Stimulated activated CD4-positive, alpha-beta T cell treated with anti-CD3 and anti-CD28 coated beads, Interleukin-15, amount 100 ng/mL, for 1 hour (primary cell): ENCODE data around the gene SLC39A9.
"Not testable (repeated sequence)": the region's sequence is repeated elsewhere in the genome, so short reads cannot be mapped to it uniquely, and the experiment has no call there.

ENCODE experiments used
- DNase-seq, 2 donors: peaks; one replicate each; pipeline ENCODE4 v3.0.0-alpha.2; 2020; ENCODE audit warnings: low read depth in 1 of 2, low spot score in 1 of 2

The SLC39A9 gene

DNA sequence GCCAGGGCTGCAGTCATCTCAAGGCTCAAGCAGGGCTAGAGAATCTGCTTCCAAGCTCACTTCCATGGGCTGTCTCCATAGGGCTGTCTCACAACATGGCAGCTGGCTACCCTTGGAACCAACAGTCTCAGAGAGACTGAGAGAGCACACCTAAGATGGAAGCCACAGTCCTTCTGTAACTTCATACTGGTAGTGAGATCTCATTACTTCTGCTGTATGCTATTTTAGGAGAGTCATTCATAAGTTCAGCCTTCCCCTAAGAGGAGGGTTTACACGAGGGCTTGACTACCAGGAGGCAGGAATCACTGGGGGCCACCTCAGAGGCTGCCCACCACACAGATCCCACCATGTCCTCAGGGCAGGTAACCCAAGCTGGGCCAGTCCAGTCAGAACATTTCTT, 30.1 kb upstream of the SLC39A9 start:
- DNase-seq, result no peak

DNA sequence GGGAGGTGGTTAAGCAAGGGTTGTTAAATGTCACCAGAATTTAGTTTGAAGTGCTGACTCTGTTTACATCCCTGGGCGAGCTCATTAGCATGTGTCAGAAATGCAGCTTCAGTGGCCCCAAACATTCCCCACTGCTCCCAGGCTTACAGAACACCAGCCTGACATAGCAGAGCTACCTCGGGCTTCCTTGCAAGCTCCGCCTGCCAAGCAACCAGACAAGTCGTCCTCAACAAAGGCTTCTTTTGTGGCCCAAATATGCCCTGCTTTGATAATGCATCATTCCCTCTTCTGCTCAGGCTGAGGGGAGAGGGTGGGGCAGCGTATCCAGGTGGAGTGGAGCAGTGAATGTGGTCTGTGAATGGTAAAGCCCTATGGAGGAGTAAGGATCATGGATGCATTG, 28.4 kb upstream of the SLC39A9 start:
- no peak for DNase-seq

DNA sequence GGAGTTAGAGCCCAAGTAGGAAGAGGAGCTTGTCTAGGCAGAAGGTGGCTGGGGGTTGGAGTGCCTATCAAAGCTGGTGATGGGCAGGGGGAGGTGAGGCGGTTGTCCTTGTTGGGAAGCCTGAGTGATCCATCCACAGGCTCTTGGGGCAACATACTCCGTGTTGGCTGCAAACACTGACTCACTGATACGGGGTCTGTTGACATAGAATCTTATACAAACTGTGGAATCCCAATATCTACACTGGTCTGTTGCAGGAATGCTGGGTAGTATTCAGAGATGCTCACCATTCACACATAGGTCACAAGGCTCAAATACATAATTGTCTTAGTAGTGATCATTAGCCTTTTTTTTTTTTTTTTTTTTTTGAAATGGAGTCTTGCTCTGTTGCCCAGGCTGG, 26.3 kb upstream of the SLC39A9 start:
- no peak for DNase-seq

DNA sequence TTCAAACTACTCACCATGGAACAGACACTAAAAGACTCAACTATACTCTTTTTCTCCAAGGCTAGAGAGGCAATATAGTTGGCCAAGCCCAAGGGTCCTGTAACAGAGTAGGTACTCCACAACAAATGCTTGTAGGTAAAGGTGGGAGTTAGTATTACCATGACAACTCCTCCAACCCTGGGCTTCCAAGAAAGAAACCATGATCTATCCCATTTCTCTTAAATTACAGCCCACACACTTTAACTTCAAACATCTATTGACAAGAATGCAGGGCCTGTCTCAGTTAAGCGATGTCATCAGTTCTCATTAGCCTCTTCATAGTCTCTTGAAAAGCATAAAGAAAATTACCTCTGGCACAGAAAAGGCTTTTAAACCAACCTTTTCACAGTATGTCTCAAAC, 25.4 kb upstream of the SLC39A9 start:
- DNase-seq, result no peak

DNA sequence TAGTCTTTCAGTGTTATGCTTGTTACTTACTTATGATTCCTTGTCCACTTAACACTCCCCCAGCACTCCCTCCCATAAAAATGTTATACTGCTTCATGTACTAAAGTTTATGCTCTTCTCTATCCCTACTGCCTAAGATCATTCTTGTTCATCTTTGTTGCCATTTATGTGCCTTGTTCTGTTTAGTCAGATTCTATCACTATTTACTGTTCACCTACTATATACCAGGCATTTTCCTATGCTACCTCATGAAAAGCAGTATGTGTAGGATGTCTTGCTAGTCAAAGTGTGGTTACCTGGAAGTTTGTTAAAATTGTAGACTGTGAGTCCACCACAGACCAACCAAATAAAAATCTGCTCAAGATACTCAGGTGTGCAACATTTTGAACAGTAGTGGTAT, 24.3 kb upstream of the SLC39A9 start:
- DNase-seq, result no peak

DNA sequence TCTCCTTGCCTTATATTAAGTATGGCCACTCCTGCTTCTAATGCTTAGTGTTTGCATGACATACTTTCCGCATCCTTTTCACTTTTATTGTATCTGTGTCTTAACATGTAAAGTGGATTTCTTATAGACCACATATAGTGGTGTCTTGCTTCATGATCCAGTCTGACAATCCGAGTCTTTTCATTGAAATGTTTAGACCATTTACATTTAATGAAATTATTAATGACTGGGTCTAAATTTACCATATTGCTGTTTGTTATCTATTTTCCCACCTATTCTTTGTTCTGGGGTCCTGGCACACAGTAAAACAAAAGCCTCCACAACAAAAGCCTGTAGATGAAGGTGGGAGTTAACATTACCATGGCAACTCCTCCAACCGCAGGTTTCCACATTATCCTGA, 23.3 kb upstream of the SLC39A9 start:
- DNase-seq, result no peak

DNA sequence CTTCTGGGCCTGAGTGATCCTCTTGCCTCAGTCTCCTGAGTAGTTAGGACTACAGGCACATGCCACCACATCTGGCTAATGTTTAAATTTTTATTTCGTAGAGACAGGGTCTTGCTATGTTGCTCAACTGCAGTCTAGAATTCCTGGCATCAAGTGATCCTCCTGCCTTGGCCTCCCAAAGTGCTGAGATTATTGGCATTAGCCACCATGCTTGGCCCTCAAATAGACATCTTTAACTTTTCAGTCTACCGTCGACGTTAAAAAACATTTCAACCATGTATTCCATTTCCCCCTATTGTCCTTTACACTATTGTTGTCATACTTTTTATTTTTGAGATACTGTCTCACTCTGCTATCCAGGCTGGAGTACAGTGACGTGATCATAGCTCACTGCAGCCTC, 22.8 kb upstream of the SLC39A9 start:
- no peak for DNase-seq

DNA sequence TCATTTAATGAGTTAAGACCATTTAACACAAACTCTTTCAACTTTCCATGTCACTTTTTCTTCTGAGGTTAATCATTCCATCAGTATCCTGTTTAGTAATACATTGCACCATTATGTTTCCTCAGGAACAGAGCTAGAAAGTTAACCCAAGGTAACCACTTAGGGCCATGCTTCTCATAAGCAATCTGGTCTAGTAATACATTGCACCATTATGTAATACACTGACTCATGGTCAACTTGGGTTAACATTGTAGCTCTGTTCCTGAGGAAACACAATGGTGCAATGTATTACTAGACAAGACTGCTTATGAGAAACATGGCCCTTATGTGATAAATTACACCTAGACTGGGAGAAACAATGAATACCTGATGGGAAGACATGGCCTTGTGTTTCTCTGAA, 22.1 kb upstream of the SLC39A9 start:
- no peak for DNase-seq

DNA sequence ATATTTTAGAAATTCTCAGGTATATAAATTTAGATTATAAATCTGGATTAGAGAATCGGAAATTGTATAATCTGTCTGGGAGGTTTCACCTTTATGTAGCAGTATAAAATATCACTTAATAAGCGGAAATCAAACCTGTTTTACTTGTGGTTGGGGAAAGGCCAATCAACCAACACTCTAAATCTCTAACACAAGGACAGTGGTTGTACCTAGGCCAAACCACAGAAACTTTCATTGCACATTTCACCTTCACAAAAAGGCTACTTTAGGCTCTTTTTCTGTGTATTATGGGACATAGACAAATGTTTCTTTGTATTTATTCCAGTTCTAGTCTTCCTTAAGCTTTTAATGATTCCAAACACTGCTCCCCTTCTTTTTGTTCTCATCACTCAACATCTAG, 20.2 kb upstream of the SLC39A9 start:
- no peak for DNase-seq

DNA sequence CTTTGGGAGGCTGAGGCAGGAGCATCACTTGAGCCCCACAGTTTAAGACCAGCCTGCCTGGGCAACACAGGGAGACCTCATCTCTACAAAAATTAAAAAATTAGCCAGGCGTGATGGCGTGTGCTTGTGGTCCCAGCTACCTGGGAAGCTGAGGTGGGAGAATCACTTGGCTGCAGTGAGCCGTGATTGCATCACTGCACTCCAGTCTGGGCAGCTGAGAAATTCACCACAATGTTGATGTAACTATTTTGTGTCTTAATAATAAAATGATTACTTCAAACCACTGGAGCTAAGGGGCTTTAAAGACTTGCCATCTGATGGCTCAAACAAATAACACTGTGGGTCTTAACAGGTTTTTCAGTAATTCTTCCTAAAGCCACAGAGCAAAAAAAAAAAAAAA, 11.2 kb upstream of the SLC39A9 start:
- DNase-seq, result no peak

DNA sequence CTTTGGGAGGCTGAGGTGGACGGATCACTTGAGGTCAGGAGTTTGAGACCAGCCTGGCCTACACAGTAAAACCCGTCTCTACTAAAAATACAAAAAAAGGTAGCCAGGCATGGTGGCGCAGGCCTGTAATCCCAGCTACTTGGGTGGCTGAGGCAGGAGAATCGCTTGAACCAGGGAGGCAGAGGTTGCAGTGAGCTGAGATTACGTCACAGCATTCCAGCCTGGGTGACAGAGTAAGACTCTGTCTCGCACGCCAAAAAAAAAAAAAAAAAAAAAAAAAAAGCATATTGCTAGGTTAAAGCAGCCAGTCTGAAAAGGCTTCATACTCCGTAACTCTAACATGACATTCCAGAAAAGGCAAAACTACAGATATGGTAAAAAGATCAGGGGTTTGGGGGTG, 7.1 kb upstream of the SLC39A9 start:
- DNase-seq, result not testable (repeated sequence)

DNA sequence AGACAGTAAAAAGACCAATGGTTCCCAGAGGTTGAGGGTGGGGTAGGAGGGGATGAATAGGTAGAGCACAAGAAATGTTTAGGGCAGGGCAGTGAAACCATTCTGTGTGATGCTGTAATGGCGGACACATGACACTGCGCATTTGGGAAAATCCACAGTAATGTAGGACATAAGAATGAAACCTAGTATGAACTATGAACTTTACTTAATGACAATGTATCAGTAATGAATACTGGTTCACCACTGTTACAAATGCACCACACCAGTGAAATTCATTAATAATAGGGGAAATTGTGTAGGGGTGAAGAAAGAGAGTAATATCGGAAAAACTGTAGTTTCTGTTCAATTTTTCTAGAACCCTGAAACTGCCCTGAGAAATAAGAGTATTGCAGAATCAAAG, 6.0 kb upstream of the SLC39A9 start:
- DNase-seq, result no peak

DNA sequence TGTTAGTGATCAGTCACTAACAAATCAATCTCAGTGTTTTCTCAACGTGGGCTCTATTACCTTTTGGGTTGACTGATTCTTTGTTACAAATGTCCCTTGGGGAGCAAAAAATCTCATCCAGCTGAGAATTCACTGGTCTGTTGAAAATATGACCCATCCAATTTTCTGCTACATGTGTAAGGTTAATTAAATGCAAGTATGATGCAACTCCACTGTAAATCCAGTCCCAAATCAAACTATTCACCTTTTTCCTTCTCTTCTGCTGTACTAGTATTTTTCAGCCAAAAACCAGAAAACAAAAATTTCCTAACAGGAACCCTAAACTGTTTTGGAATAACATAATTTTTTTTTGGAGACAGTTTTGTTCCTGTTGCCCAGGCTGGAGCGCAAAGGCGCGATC, 2.6 kb upstream of the SLC39A9 start:
- no peak for DNase-seq

DNA sequence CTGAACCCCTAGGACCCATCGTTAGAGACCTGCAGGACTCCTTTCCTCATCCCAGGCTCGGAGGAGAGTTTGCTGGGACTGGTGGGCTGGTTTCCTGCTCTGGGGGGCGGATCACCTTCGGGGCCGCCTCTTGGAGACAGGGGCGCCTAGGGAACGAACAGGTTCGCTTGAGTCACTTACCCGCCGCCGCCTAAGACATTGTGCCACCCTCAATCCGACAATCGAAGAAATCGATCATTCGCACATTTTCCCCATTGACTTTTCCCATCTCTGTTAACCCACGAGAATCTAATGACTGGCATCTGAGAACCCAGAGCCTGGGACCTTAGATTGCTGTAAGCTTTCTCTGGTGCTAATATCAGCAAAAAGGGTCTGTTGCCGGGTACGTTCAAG, 322 bp downstream of the SLC39A9 start:
- DNase-seq, result no peak

DNA sequence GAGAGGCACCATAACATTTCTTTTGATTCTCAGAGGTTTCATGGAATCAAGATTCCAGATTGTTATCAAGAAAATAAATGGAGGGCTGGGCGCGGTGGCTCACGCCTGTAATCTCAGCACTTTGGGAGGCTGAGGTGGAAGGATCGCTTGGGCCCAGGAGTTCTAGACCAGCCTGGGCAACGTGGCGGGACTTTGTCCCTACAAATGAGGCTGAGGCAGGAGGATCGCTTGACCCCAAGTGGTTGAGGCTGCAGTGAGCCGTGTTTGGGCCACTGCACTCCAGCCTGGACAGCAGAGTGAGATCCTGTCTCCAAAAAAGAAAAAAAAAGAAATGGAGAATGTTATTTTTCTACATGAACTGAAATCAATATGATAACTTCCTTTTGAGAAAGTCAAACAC, 1.3 kb downstream of the SLC39A9 start:
- no peak for DNase-seq

DNA sequence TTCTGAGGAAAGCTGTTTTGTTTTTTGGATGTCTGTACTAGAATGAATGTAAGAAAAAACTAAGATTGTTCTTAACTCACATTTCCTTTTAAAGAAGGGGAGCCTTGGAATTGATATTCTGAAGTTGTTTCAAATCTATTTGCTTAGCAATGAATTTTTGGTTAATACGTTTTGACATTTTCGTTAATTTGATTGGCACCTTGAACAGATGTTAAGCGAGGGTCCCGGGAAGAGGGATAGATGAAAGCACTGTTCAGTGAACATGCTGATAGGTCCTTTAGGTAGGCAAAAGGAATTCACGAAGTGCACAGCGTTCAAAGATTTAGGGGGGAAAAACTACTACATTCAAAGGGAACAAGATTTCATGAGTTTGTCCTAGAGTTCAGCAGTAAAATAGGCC, 1.7 kb downstream of the SLC39A9 start:
- DNase-seq, result no peak

DNA sequence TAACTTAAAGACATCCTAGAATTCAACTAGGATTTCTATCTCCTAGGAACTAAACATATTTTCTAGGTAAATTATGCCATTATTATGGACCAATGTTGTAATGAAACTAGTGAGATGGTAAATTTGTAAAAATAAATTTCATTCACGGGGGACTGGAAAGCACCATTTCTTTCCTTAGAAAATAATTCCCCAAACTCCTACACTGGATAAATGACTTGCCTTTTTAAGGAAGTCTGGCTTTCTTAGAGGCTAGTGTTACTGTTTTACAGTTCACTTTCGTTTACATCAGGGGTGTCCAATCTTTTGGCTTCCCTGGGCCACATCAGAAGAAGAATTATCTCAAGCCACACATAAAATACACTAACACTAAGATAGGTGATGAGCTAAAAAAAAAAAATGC, 3.3 kb downstream of the SLC39A9 start:
- DNase-seq, result no peak

DNA sequence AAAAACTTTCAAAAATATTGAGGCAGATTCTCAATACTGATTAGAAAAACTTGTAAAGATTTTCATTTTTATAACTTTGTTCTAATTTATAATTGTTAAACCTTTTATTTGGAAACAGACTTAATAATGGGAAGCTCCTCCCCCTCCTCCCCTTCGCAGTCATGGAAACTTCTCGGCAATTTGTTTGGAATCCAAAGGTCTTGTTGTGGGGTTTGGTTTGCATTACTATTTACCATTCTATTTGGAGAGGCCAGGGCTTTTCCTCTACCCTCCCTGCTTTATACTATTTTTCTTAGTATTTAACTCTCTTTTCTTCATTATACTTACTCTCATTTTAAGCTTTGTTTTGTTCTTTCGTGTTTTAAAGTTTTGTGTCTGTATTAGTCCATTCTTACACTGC, 6.0 kb downstream of the SLC39A9 start:
- DNase-seq, result no peak

DNA sequence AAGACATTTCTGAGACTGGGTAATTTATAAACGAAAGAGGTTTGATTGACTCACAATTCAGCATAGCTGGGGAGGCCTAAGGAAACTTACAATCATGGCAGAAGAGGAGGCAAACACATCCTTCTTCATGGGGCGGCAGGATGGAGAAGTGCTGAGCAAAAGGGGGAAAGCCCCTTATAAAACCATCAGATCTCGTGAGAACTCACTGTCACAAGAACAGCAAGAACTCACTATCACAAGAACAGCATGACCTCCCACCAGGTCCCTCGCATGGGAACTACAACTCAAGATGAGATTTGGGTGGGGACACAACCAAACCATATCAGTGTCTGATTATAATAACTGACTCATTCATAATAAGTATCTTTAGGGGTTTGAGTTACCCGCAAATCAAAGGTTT, 6.4 kb downstream of the SLC39A9 start:
- no peak for DNase-seq

DNA sequence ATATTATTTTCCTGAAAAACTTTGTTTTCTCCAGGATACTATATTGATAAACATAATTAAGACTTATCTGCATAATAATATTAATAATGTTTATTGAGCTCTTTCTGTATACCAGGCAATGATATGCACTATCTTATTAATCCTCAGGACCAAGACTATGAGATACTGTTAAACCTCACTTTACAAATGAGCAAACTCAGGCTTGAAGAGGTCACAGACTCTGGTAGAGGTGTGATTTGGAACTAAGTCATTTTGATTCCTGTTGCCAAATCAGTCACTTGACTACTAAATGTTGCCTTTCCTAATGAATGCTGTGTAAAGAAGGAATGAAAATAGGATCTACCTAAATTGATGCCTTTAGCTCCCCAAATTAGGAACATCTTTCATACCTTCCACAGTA, 7.3 kb downstream of the SLC39A9 start:
- DNase-seq, result no peak

DNA sequence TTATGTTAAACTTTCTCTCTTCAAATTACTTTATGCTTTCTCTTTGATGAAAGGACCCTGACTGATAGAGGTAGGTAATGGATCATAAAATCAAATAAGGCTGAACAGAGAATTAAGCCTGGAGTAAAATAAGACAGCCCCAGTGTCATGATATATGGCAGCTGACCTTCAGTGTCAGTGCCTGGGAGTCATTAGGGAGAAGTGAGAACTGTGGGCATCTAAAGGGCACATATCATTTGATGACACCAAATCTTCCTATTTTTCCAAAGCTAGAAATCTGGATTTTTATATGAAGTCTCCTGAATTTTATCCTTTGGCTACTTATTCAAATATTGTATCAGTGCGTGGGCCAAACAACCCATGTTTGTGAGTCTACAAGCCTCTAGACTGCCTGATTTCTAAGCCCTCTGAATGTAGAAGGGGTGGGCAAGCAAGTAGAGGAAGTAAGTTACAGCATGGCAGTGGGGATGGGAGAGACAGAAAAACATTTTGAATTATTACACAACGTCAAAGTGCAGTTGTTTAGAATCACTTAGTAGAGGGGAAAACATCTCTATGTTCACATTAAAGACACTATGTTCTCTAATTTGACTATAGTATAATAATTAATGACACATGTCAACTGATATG, 10.0 kb downstream of the SLC39A9 start:
- DNase-seq, result no peak

DNA sequence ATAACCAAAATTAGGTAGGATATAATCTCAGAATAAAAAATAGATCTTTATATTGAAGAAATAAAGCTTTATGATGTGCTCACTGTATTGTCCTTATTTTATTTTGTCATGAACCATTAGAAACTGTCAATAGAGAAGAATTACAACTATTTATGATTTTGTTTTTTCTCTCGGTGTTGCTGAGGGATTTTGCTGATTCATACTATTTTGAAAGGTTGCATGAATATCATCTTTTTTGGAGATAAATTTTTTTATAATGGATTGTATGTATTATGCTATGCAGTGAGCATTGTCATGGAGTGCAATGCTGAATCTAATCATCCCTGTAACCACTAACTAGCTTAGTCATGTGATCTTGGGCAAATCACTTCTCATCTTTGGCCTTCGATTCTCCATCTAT, 15.0 kb downstream of the SLC39A9 start:
- DNase-seq, result no peak

DNA sequence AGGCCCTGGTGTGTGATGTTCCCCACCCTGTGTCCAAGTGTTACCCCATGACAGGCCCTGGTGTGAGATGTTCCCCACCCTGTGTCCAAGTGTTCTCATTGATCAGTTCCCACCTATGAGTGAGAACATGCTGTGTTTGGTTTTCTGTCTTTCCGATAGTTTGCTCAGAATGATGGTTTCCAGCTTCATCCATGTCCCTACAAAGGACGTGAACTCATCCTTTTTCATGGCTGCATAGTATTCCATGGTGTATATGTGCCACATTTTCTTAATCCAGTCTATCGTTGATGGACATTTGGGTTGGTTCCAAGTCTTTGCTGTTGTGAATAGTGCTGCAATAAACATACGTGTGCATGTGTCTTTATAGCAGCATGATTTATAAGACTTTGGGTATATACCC, 17.6 kb downstream of the SLC39A9 start:
- DNase-seq, result not testable (repeated sequence)

DNA sequence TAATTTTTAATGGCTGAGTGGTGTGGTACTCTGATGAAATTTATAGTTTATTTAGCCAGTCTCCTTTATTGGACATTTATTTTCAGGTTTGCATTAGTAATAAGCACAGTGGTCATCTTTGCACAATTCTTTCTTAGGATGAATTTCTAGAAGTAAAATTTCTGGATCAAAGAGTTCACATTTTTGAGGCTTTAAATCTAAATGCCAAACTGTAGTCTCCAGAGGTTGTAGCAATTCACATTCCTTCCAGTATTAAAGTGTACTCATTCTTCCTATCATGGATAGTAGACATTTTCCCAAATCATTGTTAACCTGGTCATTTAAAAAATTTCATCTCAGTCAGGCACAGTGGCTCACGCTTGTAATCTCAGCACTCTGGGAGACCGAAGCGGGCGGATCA, 24.8 kb downstream of the SLC39A9 start:
- DNase-seq, result no peak
